T-helper 17 cell (primary cell): ENCODE measurements around the gene RBPMS2. TPM values are rescaled to one million over a fixed set of nuclear protein-coding genes. Genes with fewer than 3 reads are reported as not detected.
"Not testable (repeated sequence)": the region's sequence is repeated elsewhere in the genome, so short reads cannot be mapped to it uniquely, and the experiment has no call there.

Experiments used
- ATAC-seq: fragments of 150-1000 bp; cut with Tn5 transposase; 2 replicates; pipeline ENCODE4 v1.10.0; 2021; ENCODE audit warnings: mild to moderate bottlenecking, moderate library complexity
- DNase-seq, 3 donors: peaks; one replicate each; pipeline versions ENCODE4 v3.0.0 to v3.0.0-alpha.2; 2020 to 2021
- H3K9me3 ChIP-seq: one replicate; pipeline ENCODE4 v1.7.0; 2013; ENCODE audit warnings: low read length, mild to moderate bottlenecking; ENCODE audit not compliant: control insufficient read depth, poor library complexity, severe bottlenecking
- H3K27ac Mint-ChIP-seq: one replicate; pipeline ENCODE4 v1.8.0; 2022; ENCODE audit warnings: mild to moderate bottlenecking, moderate library complexity, mixed read lengths
- H3K27me3 Mint-ChIP-seq: one replicate; pipeline ENCODE4 v1.8.0; 2022; ENCODE audit warnings: mixed read lengths
- H3K36me3 Mint-ChIP-seq: one replicate; pipeline ENCODE4 v1.8.0; 2022; ENCODE audit warnings: low read depth, mixed read lengths
- H3K4me1 Mint-ChIP-seq: one replicate; pipeline ENCODE4 v1.8.0; 2022; ENCODE audit warnings: mild to moderate bottlenecking, mixed read lengths
- H3K4me3 Mint-ChIP-seq: one replicate; pipeline ENCODE4 v1.8.0; 2022; ENCODE audit warnings: mild to moderate bottlenecking, moderate library complexity, mixed read lengths
- total RNA-seq, 4 donors: library from RNA in 2 of 4; stranded (reverse) in 2 of 4; gene quantifications; one replicate each; pipeline ENCODE4 v1.2.3 and lab custom pipeline; 2022 to 2026

The RBPMS2 gene
- total RNA-seq, 2 donors from 2014 or later, result 0.52 to 1.1 TPM

DNA sequence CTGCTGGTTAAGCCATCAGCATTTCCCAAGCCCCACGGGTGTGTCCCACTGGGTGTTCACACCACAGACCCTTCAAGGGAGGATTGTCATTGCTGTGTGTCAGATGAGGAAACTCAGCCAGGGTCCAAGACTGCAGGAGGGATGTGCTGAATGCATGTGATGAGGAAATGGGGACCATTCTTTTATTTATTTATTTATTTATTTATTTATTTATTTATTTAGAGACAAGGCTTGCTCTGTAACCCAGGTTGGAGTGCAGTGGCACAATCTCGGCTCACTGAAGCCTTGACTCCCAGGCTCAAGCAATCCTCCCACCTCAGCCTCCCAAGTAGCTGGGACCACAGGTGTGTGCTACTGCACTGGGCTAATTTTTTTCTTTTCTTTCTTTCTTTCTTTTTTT is 29.2 kb upstream of the RBPMS2 start:
- peaks cover 23% of the 10 kb centered on the region for H3K27me3 Mint-ChIP-seq
- no peaks in the 10 kb centered on the region for H3K4me1 Mint-ChIP-seq
- H3K27ac Mint-ChIP-seq, result no peak overlapping the region
- DNase-seq, result no peak
- H3K4me3 Mint-ChIP-seq, result no peak overlapping the region
- no peaks in the 10 kb centered on the region for H3K9me3 ChIP-seq
- ATAC-seq, result no peak
- H3K36me3 Mint-ChIP-seq, result no peaks in the 10 kb centered on the region

DNA sequence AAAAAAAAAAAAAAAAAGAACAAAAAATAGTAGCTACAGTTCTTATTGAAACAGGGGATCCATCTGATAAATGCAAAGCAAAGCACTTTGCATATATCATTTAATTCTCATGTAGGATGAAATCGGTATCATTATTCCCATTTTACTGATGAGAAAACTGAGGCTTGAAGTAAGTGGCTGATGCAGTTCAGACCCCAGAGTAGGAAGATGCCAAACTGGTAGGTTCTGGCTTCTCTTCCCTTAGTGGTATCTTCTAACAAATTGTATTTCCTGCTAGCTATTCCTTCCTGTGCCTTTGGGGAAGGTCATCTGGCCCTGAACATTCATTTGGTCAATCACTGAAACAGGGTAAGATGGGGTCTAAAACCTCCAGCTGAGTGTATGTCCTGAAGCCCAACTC is 28.1 kb upstream of the RBPMS2 start:
- Mint-ChIP-seq H3K27ac (no peak overlapping the region), H3K27me3 (peaks cover 18% of the 10 kb centered on the region), H3K4me1 (no peaks in the 10 kb centered on the region), H3K36me3 (no peaks in the 10 kb centered on the region), H3K4me3 (no peak overlapping the region)
- ATAC-seq, result no peak
- DNase-seq, result no peak
- no peaks in the 10 kb centered on the region for H3K9me3 ChIP-seq

DNA sequence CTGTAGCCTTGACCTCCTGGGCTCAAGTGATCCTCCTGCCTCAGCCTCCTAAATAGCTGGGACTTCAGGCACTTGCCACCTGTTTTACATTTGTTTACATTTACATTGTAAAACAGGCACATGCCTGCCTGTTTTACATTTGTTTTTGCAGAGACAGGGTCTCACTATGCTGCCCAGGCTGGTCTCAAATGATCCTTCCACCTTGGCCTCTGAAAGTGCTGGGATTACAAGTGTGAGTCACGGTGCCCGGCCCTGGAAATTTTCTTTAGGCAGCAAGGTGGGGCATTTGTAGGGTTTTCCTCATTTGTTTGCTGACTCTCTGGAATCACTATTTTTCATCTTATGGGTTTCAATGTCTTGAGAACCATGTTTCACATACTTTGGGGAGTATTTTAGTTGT is 25.1 kb upstream of the RBPMS2 start:
- no peaks in the 10 kb centered on the region for H3K36me3 Mint-ChIP-seq
- H3K9me3 ChIP-seq, result no peaks in the 10 kb centered on the region
- no peak for DNase-seq
- no peak overlapping the region for H3K27ac Mint-ChIP-seq
- H3K27me3 Mint-ChIP-seq, result peaks cover 2% of the 10 kb centered on the region
- no peak overlapping the region for H3K4me3 Mint-ChIP-seq
- H3K4me1 Mint-ChIP-seq, result no peaks in the 10 kb centered on the region
- ATAC-seq, result no peak

DNA sequence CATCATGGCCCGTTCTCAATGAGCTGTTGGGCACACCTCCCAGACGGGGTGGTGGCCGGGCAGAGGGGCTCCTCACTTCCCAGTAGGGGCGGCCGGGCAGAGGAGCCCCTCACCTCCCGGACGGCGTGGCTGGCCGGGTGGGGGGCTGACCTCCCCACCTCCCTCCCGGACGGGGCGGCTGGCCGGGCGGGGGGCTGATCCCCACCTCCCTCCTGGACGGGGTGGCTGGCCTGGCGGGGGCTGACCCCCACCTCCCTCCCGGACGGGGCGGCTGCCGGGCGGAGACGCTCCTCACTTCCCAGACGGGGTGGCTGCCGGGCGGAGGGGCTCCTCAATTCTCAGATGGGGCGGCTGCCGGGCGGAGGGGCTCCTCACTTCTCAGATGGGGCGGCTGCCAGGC is 23.5 kb upstream of the RBPMS2 start:
- not testable (repeated sequence) for H3K27ac Mint-ChIP-seq, H3K4me1 Mint-ChIP-seq, H3K4me3 Mint-ChIP-seq, DNase-seq, H3K27me3 Mint-ChIP-seq, ATAC-seq, H3K36me3 Mint-ChIP-seq, H3K9me3 ChIP-seq

DNA sequence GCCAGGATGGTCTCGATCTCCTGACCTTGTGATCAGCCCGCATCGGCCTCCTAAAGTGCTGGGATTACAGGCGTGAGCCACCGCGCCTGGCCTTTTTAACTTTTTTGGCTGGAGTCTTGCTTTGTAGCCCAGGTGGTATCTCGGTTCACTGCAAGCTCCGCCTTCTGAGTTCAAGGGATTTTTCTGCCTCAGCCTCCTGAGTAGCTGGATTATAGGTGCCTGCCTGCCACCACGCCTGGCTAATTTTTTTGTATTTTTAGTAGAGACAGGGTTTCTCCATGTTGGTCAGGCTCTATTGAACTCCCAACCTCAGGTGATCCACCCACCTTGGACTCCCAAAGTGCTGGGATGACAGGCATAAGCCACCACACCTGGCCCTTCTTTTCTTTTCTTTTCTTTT is 20.5 kb upstream of the RBPMS2 start:
- not testable (repeated sequence) for H3K4me3 Mint-ChIP-seq, H3K4me1 Mint-ChIP-seq, H3K36me3 Mint-ChIP-seq, H3K9me3 ChIP-seq, DNase-seq, H3K27ac Mint-ChIP-seq, ATAC-seq, H3K27me3 Mint-ChIP-seq

DNA sequence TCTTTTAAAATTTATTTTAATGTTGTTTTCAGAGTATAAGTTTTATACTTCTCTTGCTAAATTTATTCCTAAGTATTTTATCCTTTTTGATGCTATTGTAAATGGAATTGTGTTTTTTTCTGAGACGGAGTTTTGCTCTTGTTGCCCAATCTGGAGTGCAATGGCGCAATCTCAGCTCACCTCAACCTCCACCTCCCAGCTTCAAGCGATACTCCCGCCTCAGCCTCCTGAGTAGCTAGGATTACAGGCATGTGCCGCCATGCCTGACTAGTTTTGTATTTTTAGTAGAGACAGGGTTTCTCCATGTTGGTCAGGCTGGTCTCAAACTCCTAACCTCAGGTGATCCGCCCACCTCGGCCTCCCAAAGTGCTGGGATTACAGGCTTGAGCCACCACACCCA is 19.9 kb upstream of the RBPMS2 start:
- not testable (repeated sequence) for H3K4me3 Mint-ChIP-seq, DNase-seq, H3K36me3 Mint-ChIP-seq, ATAC-seq, H3K27ac Mint-ChIP-seq, H3K4me1 Mint-ChIP-seq, H3K27me3 Mint-ChIP-seq, H3K9me3 ChIP-seq

DNA sequence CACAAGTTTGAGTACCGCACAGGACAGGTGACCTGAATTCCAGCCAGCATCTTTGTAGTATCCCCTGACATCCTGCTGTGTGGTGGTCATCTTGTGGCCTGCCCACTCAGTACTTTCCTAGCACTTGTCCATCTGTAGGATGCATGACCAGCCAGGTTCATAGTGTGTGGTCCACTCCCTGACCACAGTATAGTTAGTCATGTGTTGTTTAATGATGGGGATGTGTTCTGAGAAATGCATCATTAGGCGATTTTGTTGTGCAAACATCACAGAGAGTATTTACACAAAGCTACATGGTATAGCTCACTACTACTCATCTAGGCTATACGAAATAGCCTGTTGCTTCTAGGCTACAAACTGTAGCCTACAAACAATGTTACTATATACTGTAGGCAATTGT is 16.9 kb upstream of the RBPMS2 start:
- Mint-ChIP-seq H3K27ac (no peak overlapping the region), H3K27me3 (no peaks in the 10 kb centered on the region), H3K4me3 (no peak overlapping the region), H3K36me3 (no peaks in the 10 kb centered on the region), H3K4me1 (peaks cover 2% of the 10 kb centered on the region)
- ATAC-seq (no peak), DNase-seq (no peak)
- no peaks in the 10 kb centered on the region for H3K9me3 ChIP-seq

DNA sequence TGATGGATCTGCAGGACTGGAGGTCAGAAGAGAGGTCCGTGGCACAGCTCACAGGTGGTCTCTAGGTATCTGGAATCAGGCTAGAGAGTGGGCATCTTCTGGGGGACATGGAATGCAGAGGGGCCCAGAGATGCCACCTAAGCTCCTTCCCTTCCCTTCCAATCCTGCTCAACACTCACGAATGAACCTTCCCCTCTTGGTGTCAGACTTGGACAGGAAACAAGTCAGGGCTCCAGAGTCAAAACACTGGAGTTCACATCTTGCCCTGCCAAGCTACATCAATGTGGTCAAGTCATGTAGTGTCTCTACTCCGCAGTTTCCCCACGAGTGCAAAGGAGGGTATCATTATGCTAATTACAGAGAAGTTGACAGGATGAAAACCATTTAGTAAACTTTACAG is 16.0 kb upstream of the RBPMS2 start:
- Mint-ChIP-seq H3K4me1 (peaks cover 2% of the 10 kb centered on the region), H3K4me3 (no peak overlapping the region), H3K27ac (no peak overlapping the region), H3K27me3 (no peaks in the 10 kb centered on the region), H3K36me3 (no peaks in the 10 kb centered on the region)
- DNase-seq (no peak), ATAC-seq (no peak)
- H3K9me3 ChIP-seq, result no peaks in the 10 kb centered on the region

DNA sequence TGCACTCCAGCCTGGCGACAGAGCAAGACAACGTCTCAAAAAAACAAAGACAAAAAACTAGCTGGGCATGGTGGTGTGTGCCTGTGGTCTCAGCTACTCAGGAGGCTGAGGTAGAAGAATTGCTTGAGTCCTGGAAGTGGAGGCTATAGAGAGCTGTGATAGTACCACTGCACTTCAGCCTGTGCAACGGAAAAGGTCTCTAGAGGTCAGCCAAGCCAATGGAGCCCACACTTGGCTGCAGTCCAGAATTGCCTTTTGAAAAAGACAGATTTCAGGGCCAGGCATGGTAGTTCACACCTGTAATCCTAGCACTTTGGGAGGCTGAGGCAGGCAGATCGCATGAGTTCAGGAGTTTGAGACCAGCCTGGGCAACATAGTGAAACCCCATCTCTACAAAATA is 8.4 kb upstream of the RBPMS2 start:
- DNase-seq (no peak), ATAC-seq (no peak)
- H3K27me3 Mint-ChIP-seq, result peaks cover 25% of the 10 kb centered on the region
- H3K4me1 Mint-ChIP-seq, result peaks cover 3% of the 10 kb centered on the region
- H3K36me3 Mint-ChIP-seq, result no peaks in the 10 kb centered on the region
- no peak overlapping the region for H3K27ac Mint-ChIP-seq
- H3K9me3 ChIP-seq, result no peaks in the 10 kb centered on the region
- H3K4me3 Mint-ChIP-seq, result no peak overlapping the region

DNA sequence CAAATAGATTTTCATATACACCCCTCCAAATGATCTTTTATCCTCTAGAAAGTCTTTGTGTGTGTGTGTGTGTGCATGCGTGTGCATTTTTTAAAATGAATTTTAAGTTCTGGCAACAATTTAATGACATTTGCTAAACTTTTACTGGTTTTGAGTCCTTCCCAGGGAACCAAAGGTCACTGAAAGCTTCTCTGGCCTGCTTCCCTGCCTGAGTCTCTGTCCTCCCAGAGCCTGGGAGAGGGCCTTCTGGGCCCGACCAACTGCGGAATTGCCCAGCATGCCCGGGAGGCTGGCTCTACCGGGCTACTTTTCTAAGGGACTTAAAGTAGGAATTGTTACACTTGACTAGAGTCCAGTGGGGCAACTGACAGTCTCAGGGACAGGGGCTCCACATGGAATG is 7.4 kb upstream of the RBPMS2 start:
- H3K4me3 Mint-ChIP-seq, result no peak overlapping the region
- peaks cover 26% of the 10 kb centered on the region for H3K27me3 Mint-ChIP-seq
- H3K9me3 ChIP-seq, result no peaks in the 10 kb centered on the region
- DNase-seq (no peak), ATAC-seq (no peak)
- H3K36me3 Mint-ChIP-seq, result no peaks in the 10 kb centered on the region
- peaks cover 3% of the 10 kb centered on the region for H3K4me1 Mint-ChIP-seq
- H3K27ac Mint-ChIP-seq, result no peak overlapping the region

DNA sequence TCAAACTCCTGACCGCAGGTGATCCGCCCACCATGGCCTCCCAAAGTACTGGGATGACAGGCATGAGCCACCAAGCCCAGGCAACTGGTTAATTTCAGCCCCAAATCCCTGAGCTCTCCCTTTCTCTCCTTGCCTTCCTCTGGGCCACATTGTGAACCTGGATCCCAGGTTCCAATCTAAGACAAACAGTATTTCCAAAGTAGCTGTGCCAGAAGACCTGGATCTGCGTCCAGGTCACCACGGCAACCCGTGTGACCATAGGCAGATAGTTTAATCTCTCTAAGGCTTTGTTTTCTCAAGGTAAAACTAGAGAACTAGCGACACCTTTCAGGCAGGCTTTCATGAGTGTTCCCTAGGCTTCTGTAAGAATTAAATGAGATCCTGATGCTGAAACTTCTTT is 5.9 kb upstream of the RBPMS2 start:
- no peaks in the 10 kb centered on the region for H3K9me3 ChIP-seq
- DNase-seq, result no peak
- Mint-ChIP-seq H3K36me3 (peaks cover 3% of the 10 kb centered on the region), H3K4me1 (peaks cover 3% of the 10 kb centered on the region), H3K27ac (no peak overlapping the region), H3K27me3 (peaks cover 39% of the 10 kb centered on the region), H3K4me3 (no peak overlapping the region)
- no peak for ATAC-seq

DNA sequence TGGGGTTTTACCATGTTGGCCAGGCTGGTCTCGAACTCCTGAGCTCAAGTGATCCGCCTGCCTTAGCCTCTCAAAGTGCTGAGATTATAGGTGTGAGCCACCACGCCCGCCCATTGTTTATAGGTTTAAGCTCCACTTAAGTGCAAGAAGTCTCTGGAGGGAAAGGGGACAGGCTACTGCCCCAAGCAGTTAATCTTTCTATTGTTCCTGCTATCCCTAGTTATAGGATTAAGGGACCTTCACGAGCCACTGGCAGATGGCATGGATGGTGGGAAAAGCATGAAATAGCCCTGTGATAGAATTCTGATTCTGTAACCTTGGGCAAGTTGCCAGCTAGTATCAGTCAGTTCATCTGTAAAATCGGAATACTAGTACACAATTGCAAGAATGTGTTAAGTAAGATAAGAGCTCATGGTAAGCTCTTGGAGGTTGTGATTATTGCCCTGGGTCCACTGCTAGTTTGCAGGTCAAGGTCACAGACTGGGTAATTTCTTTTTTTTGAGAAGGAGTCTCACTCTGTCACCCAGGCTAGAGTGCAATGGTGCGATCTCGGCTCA is 5.3 kb upstream of the RBPMS2 start:
- no peak overlapping the region for H3K27ac Mint-ChIP-seq
- peaks cover 44% of the 10 kb centered on the region for H3K27me3 Mint-ChIP-seq
- no peak overlapping the region for H3K4me3 Mint-ChIP-seq
- H3K4me1 Mint-ChIP-seq, result peaks cover 3% of the 10 kb centered on the region
- ATAC-seq (no peak), DNase-seq (no peak)
- no peaks in the 10 kb centered on the region for H3K9me3 ChIP-seq
- peaks cover 4% of the 10 kb centered on the region for H3K36me3 Mint-ChIP-seq

DNA sequence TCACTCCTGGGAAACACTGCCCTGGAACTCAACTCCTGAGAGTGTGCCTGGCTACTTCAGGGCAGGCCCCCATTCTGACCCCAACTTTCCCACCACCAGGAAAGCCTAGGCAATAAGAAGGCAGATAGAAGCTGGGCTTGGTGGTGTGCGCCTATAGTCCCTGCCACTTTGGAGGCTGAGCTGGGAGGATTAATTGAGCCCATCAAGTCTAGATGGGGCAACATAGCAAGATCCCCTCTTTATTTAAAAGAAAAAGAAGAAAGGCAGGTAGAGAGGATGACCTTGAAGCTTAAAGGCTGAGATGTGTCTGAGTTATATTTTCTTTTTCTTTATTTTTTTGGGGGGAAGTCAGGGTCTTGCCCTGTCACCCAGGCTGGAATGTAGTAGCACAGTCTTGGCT is 4.2 kb upstream of the RBPMS2 start:
- no peak overlapping the region for H3K27ac Mint-ChIP-seq
- H3K4me1 Mint-ChIP-seq, result peaks cover 3% of the 10 kb centered on the region
- ATAC-seq (no peak), DNase-seq (no peak)
- H3K9me3 ChIP-seq, result no peaks in the 10 kb centered on the region
- peaks cover 4% of the 10 kb centered on the region for H3K36me3 Mint-ChIP-seq
- H3K27me3 Mint-ChIP-seq, result peaks cover 44% of the 10 kb centered on the region
- no peak overlapping the region for H3K4me3 Mint-ChIP-seq

DNA sequence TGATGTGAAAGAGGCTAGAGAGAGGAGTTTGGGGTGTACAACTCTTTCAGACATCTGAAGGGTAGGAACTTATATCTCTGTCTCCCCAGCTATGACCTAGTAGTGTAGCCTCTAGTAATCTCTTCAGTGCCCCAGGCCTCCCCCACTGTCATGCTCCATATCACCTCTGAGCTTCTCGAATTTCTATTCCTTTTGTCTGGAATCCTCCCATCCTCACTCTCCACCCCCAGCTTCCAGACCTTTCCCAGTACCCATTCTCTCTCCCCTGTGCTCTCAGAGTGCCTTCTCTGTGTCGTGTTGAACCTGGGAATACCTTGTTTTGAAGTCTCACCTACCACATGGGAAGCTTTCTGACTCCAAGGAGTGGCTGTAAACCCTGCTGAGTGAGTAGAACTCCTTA is 3.6 kb upstream of the RBPMS2 start:
- no peak overlapping the region for H3K4me3 Mint-ChIP-seq
- no peak for DNase-seq
- peaks cover 6% of the 10 kb centered on the region for H3K4me1 Mint-ChIP-seq
- peaks cover 49% of the 10 kb centered on the region for H3K27me3 Mint-ChIP-seq
- ATAC-seq, result no peak
- H3K9me3 ChIP-seq, result no peaks in the 10 kb centered on the region
- H3K36me3 Mint-ChIP-seq, result peaks cover 4% of the 10 kb centered on the region
- no peak overlapping the region for H3K27ac Mint-ChIP-seq
